ENCODE results near the gene IGHMBP2.

IGHMBP2 gene

DNA sequence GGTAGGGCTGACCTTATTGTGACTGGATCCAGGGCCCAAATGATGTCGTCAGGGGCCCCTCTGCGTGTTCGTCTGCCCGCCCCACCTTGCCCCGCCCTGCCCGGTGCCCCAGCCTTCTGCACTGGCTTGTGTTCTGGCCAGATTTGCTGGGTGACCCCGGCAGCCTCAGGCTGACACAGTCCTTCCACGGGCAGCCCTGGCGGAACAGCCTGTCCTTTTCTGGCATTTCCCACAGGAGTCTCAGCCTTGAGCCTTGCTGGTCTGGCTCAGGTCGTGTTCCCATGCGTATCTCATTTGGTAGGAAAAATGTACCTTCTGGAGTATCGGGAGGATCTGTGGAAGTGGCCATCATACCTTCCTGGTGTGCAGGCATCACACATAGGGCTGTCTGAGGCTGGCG is 31.0 kb downstream of the IGHMBP2 start:
- DNase-seq (ENCODE audit: low spot score): no peak
- TF ChIP-seq, protein P1, sequence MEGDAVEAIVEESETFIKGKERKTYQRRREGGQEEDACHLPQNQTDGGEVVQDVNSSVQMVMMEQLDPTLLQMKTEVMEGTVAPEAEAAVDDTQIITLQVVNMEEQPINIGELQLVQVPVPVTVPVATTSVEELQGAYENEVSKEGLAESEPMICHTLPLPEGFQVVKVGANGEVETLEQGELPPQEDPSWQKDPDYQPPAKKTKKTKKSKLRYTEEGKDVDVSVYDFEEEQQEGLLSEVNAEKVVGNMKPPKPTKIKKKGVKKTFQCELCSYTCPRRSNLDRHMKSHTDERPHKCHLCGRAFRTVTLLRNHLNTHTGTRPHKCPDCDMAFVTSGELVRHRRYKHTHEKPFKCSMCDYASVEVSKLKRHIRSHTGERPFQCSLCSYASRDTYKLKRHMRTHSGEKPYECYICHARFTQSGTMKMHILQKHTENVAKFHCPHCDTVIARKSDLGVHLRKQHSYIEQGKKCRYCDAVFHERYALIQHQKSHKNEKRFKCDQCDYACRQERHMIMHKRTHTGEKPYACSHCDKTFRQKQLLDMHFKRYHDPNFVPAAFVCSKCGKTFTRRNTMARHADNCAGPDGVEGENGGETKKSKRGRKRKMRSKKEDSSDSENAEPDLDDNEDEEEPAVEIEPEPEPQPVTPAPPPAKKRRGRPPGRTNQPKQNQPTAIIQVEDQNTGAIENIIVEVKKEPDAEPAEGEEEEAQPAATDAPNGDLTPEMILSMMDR (IDR thresholded peaks at IDR 0.05; ENCODE audit: borderline replicate concordance, control extremely low read depth, extremely low read depth, insufficient read depth, missing control alignments): no peak
- in situ Hi-C loops (cut with MboI; ENCODE audit: low sequenced_read_pairs, unreplicated experiment): no loop called here

DNA sequence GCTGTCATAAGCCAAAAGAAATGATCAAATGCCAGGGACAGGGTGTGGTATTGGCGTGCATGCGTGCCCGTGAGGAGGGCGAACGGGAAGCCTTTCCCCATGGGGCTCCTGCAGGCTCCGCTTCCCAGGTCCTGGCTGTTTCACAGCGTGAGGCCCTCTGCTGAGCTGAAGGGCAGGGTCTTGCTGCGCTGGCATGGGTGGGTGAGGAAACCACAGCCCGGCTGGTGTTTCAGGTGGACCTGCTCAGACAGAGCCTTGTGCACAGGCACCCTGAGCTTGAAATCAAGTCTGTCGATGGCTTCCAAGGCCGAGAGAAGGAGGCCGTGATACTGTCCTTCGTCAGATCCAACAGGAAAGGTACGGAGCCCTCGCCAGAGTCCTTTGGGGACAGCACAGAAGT is 31.4 kb downstream of the IGHMBP2 start:
- in situ Hi-C loops (cut with MboI; ENCODE audit: low sequenced_read_pairs, unreplicated experiment): no loop called here
- TF ChIP-seq, protein P1 (IDR thresholded peaks at IDR 0.05; ENCODE audit: borderline replicate concordance, control extremely low read depth, extremely low read depth, insufficient read depth, missing control alignments): no peak

DNA sequence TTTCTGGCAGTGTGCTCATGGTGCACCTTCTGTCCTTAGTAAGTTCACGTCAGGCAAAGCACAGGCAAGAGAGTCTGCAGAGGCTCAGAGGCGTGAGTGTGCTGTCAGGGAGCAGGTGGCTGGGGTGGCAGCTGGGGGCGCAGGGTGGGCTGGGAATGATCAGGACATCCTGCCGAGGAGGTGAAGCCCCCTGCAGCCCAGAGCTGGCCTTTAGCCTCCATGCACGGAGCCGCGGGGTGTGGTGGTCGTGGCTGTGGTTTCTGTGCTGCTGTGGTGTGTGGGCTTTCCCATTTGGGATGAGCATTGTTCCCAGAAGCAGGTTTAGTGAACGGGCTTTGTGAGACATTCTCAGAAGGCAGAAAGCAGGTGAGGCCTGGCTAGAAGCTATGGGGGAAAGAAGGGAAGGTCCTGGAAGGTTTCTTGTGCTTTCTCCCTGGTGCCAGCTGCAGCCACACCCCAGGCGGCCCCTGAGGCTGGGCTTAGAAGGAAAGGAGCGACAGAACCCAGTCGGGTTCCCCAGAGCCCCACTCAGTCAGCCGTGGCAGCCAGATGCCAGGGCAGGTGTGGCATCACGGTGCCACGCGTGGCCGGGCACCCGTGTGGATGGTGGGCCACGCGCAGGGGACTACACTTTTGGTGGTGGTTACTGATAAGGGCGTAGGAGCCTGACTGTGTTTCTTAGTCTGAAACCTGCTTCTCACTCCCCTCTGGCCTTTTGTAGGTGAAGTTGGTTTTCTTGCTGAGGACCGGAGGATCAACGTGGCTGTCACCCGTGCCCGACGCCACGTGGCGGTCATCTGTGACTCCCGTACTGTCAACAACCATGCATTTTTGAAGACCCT is 32.0 kb downstream of the IGHMBP2 start:
- DNase-seq (ENCODE audit: low spot score): peak; percentile 27
- TF ChIP-seq, protein P1 (IDR thresholded peaks at IDR 0.05; ENCODE audit: borderline replicate concordance, control extremely low read depth, extremely low read depth, insufficient read depth, missing control alignments): no peak
- in situ Hi-C loops (cut with MboI; ENCODE audit: low sequenced_read_pairs, unreplicated experiment): no loop called here

More for the DNA sequence above, 31.4 kb downstream of the IGHMBP2 start:
- peak; percentile 25 for DNase-seq (ENCODE audit: low spot score)

DNA sequence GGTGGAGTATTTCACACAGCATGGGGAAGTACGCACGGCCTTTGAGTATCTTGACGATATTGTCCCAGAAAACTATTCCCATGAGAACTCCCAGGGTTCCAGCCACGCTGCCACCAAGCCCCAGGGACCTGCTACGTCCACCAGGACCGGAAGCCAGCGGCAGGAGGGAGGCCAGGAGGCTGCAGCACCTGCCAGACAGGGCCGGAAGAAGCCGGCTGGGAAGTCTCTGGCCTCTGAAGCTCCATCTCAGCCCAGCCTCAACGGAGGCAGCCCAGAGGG is 32.6 kb downstream of the IGHMBP2 start:
- in situ Hi-C loops (cut with MboI; ENCODE audit: low sequenced_read_pairs, unreplicated experiment): no loop called here
- TF ChIP-seq, protein P1 (IDR thresholded peaks at IDR 0.05; ENCODE audit: borderline replicate concordance, control extremely low read depth, extremely low read depth, insufficient read depth, missing control alignments): no peak
- peak; percentile 11 for DNase-seq (ENCODE audit: low spot score)

DNA sequence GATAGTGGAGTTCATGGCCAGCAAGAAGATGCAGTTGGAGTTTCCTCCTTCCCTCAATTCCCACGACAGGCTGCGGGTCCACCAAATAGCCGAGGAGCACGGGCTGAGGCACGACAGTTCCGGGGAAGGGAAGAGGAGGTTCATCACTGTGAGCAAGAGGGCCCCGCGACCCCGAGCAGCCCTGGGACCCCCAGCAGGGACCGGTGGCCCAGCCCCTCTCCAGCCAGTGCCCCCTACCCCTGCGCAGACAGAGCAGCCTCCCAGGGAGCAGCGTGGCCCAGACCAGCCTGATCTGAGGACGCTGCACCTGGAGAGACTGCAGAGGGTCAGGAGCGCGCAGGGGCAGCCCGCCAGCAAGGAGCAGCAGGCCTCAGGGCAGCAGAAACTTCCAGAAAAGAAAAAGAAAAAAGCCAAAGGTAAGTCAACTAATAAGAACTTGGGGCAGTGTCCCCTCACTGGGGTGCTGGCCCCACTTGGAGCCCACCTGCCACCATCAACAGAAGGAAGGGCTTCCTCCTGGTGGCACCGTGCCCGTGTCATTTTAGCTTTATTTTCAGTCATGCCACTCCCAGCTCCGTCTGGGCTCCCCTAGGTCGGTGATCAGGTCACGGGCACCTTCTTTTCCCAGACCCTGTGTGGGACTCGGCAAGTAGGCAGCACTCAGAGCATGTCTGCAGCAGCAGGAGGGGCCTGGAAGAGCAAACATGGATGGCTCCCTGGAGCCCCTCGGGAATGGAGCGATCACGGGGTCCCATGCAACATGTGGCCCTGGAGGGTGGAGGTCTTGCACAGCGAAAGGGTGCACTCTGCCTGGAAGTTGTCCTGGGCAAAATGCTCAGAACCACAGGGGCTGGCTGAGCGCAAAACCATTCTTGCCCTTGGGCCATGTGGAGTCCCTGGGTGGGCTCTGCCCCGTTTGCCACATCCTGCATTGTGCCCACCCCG is 33.3 kb downstream of the IGHMBP2 start:
- TF ChIP-seq, protein P1 (IDR thresholded peaks at IDR 0.05; ENCODE audit: borderline replicate concordance, control extremely low read depth, extremely low read depth, insufficient read depth, missing control alignments): no peak
- in situ Hi-C loops (cut with MboI; ENCODE audit: low sequenced_read_pairs, unreplicated experiment): no loop called here

DNA sequence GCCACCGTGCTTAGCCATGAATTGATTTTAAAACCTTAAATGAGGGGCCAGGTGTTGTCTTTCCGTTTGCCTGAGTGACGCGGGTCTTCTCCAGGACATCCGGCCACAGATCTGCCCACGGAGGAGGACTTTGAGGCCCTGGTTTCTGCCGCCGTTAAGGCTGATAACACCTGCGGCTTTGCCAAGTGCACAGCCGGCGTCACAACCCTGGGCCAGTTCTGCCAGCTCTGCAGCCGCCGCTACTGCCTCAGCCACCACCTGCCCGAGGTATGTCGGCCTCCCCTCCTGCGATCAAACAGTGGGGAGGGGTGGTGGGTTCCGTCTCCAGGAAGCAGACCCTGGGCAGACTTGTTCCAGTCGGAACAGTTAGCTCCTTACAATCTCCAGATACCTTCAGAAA is 34.4 kb downstream of the IGHMBP2 start:
- DNase-seq (ENCODE audit: low spot score): no peak
- in situ Hi-C loops (cut with MboI; ENCODE audit: low sequenced_read_pairs, unreplicated experiment): no loop called here

More for the DNA sequence above, 33.3 kb downstream of the IGHMBP2 start:
- peak; percentile 21 for DNase-seq (ENCODE audit: low spot score)

More for the DNA sequence above, 34.4 kb downstream of the IGHMBP2 start:
- TF ChIP-seq, protein P1 (IDR thresholded peaks at IDR 0.05; ENCODE audit: borderline replicate concordance, control extremely low read depth, extremely low read depth, insufficient read depth, missing control alignments): no peak
